GM21423 (cell line): Measurements from ENCODE around the gene PLAC8.
"Not testable (repeated sequence)": the region's sequence is repeated elsewhere in the genome, so short reads cannot be mapped to it uniquely, and the experiment has no call there.

ENCODE experiments used
- ATAC-seq: cut with Tn5 transposase; IDR thresholded peaks from one replicate; pipeline ENCODE4 v1.9.1; 2021; ENCODE audit warnings: mild to moderate bottlenecking, moderate library complexity; ENCODE audit not compliant: unreplicated experiment

The PLAC8 gene

GRCh38 chr4:83074086-83074704 lies 40.3 kb downstream of the PLAC8 start:
- peak; percentile 89 for ATAC-seq

- no peak for ATAC-seq
Measured at GRCh38 chr4:83071116-83071515, 43.4 kb downstream of the PLAC8 start.

GRCh38 chr4:83067058-83067639 lies 47.4 kb downstream of the PLAC8 start:
- no peak for ATAC-seq

- no peak for ATAC-seq
Measured at GRCh38 chr4:83065266-83065665, 49.3 kb downstream of the PLAC8 start.

- ATAC-seq: no peak
Measured at GRCh38 chr4:83062739-83063138, 51.8 kb downstream of the PLAC8 start.

GRCh38 chr4:83054928-83055327 lies 59.6 kb downstream of the PLAC8 start:
- ATAC-seq: no peak

GRCh38 chr4:83048781-83049180 lies 65.7 kb downstream of the PLAC8 start:
- not testable (repeated sequence) for ATAC-seq

GRCh38 chr4:83046693-83047473 lies 67.6 kb downstream of the PLAC8 start:
- no peak for ATAC-seq

GRCh38 chr4:83043801-83044407 lies 70.6 kb downstream of the PLAC8 start:
- no peak for ATAC-seq

- ATAC-seq: not testable (repeated sequence)
Measured at GRCh38 chr4:83043157-83043556, 71.4 kb downstream of the PLAC8 start.

GRCh38 chr4:83040269-83040668 lies 74.3 kb downstream of the PLAC8 start:
- ATAC-seq: no peak
